GM04504 (cell line): Measurements from ENCODE around the gene FBXW5.

Experiments
- DNase-seq: peaks from one replicate; pipeline ENCODE4 v3.0.0-alpha.2; 2012; ENCODE audit warnings: low read depth

Gene FBXW5

GRCh38 chr9:136977649-136978072 lies 33.1 kb upstream of the FBXW5 start:
- DNase-seq, result no peak

DNA sequence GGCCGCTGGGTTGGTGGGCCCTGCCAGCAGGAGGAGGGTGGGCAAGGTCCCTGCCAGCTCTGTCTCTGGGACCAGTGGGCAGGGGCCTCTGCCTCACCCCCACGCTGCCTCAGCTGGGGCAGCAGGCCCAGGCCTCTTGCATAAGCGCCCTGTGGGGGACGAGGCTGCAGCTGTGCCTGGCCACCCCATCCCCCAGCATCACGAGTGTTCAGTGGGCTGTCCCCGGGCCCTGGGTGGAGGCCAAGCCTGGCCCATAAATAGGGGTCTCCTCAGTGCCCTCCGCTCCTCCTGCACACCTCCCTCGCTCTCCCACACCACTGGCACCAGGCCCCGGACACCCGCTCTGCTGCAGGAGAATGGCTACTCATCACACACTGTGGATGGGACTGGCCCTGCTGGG lies 32.7 kb upstream of the FBXW5 start, which contains the start of gene PTGDS:
Gene PTGDS, plus strand, starts transcription at position 282 of the 400 bp plus-strand sequence. Its CDS starts 75 bp downstream, at position 357.
- DNase-seq, result no peak

GRCh38 chr9:136975644-136976043 lies 31.1 kb upstream of the FBXW5 start:
- DNase-seq, result no peak

GRCh38 chr9:136974817-136975535 lies 30.4 kb upstream of the FBXW5 start:
- DNase-seq, result no peak

GRCh38 chr9:136973618-136974617 lies 29.4 kb upstream of the FBXW5 start:
- DNase-seq, result no peak

DNA sequence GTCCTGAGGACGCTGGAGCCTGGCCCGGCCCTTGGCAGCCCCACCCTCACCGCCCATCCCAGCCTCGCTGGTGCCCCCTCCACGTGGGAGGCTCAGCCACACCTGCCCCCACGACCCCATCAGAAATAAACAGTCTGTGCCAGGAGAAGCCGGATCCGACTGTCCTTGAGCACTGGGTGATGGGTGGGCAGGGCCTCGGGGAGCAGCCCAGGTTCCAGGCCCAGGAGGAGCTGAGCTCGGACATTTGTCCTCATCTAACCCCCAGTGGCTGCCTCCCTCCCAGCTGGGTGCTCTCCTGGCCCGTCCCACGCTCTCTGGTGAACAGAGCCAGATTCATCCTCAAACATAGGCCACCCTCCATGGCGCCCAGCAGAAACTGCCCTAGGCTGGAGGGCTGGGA lies 28.2 kb upstream of the FBXW5 start:
- DNase-seq, result no peak

DNA sequence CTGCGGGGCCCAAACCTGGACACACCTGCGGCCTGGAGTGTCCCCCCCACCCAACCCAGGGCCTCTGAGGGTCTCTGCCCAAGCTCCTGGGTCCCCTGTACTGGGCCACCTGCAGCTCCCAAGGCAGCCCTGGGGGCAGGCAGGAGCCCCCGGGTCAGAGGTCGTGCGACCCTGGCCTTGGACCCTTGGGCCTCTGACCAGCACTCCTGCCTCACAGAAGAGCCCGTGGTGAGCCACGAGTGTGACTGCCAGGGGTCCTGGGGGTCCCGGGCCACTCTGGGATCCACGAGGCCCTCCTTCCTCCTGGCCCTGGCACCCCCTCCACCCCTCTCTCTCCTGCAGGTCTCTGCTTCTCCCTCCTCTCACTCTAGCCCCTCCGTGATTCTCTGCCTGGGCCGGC lies 27.8 kb upstream of the FBXW5 start:
- no peak for DNase-seq

- DNase-seq, result no peak
Observed at GRCh38 chr9:136971746-136972145, 27.2 kb upstream of the FBXW5 start.

DNA sequence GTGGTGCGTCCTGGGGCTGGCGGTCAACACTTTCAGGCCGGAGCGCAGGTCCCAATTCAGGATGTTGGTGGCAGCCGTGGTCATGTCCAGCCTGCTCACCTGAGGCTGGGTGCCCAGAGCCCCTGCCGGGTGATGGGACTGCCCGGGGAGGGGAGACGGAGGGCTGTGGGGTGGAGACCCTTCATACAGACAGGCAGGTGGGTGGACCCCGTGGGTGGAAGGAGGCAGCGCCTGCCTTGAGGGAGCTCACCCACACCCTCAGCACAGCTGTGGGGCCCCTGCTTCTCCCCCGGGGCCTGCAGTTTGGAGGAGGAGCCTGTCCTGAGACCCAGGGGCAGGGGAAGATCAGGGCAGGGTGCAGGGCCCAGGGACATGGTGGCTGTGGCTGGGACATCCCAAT lies 25.8 kb upstream of the FBXW5 start:
- no peak for DNase-seq

DNA sequence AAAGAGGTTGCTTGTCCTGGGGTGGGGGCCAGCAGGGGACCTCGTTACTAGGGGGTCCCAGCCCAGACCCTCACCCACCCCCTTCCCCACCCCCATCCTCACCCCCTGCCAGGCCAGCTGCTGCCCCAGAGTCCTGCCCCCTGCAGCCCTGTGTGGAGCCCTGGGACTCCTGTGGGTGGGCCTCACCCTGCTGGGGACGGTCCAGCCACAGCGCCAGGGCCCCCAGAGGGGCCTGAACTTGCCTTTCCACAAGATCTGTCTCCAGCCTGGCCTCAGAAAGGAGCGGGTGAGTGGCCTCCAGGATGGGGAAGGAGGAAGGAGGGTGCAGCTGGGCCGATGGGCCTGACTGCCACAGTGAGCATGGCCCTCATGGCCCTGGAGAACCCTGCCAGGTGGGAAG lies 25.2 kb upstream of the FBXW5 start:
- no peak for DNase-seq

DNA sequence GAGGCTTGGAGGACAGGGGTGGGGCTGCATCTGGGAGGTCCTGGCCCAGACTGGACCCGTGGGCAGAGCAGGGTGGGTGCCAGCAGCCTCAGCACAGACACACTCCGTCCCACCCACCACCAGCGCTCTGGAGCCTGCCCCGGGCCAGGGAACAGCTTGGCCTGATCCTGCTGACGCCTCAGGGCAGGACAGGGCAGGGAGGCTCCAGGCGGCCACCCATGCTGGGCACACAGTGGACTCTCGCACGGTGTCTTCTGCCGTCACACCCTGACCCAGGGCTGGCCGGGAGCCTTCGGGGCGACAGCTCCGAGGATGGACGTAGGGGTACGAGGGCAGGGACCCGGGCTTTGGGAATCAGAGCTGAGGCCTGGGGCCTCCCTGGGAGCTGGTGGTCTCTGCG lies 24.6 kb upstream of the FBXW5 start:
- no peak for DNase-seq

DNA sequence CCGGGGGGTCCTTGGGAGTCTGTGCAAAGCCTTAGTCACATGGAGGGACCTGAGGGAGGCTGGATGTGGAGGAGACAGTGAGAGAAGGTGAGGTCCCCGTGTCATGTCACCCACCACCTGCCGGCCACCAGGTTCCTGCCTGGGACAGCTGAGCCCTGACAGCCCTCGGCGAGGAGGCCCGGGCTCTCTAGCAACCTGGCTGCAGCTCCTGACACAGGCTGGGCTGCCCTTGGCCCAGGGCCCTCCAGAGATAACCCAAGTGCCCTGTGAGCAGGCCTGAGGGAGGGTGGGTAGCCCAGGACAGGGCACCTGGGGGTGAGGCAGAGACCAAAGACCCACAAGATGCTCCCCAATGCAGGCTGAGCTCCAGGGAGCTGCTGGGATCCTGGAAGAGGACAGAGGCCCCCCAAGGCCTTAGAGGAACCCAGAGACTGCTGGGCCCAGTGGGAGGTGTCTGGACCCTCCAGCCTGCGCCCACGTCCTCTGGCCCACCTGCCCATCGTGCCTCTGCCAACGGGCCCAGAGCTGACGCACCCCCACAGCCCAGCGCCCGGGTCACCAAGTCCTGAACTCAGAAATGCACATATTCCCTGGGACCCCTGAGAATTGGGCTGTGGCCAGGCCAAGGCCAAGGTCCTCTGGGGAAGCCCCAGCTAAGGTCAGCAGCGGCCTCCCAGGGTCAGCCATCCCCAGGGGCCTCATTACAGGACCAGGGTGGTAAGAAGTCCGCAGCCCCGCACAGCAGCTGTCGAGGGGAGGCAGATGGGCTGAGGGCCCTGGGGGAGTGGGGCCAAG lies 24.0 kb upstream of the FBXW5 start:
- no peak for DNase-seq

GRCh38 chr9:136965771-136966484 lies 21.4 kb upstream of the FBXW5 start:
- no peak for DNase-seq

GRCh38 chr9:136964833-136965422 lies 20.4 kb upstream of the FBXW5 start:
- DNase-seq, result no peak

- DNase-seq, result no peak
Observed at GRCh38 chr9:136964171-136964689, 19.7 kb upstream of the FBXW5 start.

DNA sequence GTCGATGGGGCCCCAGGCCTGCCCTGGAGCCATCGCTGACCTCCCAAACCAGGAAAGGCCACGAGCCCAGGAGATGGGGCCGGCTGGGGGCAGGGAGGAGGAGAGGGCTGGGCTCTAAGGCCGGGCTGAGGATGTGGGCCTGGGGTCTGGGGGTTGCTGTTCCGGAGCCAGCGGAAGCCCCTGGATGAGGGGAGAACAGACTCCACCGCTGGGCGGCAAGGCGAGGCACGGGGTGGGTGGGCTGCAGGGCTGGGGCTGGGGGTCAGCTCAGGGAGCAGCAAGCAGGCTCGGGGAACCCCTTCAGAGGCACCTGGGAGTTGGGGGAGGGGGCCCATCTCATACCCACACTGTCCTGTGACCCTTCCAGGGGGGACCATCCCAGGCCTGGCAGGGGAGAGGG lies 19.2 kb upstream of the FBXW5 start:
- no peak for DNase-seq

GRCh38 chr9:136963341-136963740 lies 18.8 kb upstream of the FBXW5 start:
- DNase-seq, result no peak

DNA sequence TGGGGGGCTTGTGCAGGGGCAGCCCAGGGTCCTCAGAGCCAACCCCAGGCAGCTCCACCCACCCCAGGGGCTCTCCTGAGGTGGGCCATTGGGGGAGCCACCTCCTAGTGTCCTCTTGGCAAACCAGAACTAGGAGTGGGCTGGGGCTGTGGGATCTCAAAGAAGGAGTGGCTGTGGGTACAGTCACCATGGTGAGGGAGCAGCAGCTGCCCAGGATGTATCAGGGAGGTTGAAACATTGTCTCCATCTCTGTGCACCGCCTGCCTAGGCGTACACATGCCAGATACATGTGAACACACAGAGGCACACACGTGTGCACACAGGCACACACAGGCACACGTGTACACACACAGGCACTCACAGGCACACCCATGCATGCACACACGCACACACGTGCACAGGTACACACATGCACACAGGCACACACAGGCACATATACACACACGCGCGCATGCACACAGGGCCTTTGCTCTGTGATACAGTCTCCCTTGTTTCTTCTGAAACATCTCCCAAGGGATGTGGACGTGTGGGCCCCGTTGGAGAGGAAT lies 18.2 kb upstream of the FBXW5 start:
- DNase-seq, result no peak

- no peak for DNase-seq
Observed at GRCh38 chr9:136962163-136962562, 17.6 kb upstream of the FBXW5 start.

DNA sequence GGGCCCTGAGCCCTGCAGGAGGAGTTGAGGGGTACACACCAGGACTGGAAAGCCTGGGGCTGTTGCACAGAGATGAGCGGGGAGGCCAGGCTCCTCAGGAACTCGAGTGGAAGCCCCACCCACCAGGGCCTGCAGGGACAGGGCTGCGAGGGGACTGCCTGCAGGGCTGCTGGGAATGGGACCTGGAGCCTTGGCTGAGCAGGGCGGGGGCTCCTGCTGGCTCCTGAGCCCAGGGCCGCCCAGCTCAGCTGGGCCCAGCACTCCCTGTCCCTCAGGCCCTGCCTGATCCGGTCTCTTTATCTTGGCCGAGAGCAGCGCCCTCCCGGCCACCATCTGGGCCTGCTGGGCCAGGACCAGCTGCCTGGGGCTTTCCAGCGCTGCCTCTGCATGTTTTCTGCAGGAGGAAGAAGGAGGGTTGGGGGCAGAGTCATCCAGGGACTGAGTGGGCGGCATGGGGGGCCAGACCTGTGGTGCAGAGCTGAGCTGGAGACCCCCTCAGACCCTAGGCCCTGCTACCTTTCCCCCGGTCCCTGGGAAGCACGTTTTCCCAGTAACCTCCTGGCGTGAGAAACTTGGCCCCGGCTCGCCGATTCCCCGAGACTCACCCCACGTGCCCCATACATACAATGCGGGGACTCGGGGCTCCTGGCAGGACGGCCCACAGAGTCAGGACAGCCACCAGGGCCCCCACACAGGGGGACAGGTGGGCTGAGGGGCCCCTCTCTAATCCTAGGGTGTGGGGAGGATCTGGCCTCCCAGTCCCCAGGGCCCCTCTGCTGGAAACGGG lies 16.9 kb upstream of the FBXW5 start:
- no peak for DNase-seq
